UCSD-AML1 (cell line): ENCODE measurements around the gene LAMA3.

Experiments used
- DNase-seq: peaks from one replicate; lab custom pipeline; 2025; ENCODE audit not compliant: unreplicated experiment; lab: John Stamatoyannopoulos, UW

Gene LAMA3

GRCh38 chr18:23958036-23958435, 268.8 kb downstream of the LAMA3 start:
- DNase-seq = no peak

- no peak for DNase-seq
Measured at GRCh38 chr18:23963443-23964165, 274.4 kb downstream of the LAMA3 start.

- no peak for DNase-seq
Measured at GRCh38 chr18:23964282-23965238, 275.3 kb downstream of the LAMA3 start.

- no peak for DNase-seq
Measured at GRCh38 chr18:23966909-23967308, 277.7 kb downstream of the LAMA3 start.

GRCh38 chr18:23967321-23968089, 278.3 kb downstream of the LAMA3 start:
- DNase-seq = peak; percentile 52

- no peak for DNase-seq
Measured at GRCh38 chr18:23968638-23969604, 279.7 kb downstream of the LAMA3 start.

GRCh38 chr18:23969664-23970063, 280.4 kb downstream of the LAMA3 start:
- no peak for DNase-seq

- no peak for DNase-seq
Measured at GRCh38 chr18:23970161-23971096, 281.2 kb downstream of the LAMA3 start.

- DNase-seq = no peak
Measured at GRCh38 chr18:23971097-23971440, 281.8 kb downstream of the LAMA3 start.

- no peak for DNase-seq
Measured at GRCh38 chr18:23971666-23972230, 282.5 kb downstream of the LAMA3 start.

GRCh38 chr18:23972453-23972852, 283.2 kb downstream of the LAMA3 start:
- DNase-seq = no peak

GRCh38 chr18:23977103-23977502, 287.9 kb downstream of the LAMA3 start:
- DNase-seq = no peak

GRCh38 chr18:23977719-23978483, 288.6 kb downstream of the LAMA3 start:
- DNase-seq = no peak

GRCh38 chr18:23981369-23981980, 292.2 kb downstream of the LAMA3 start:
- no peak for DNase-seq

- no peak for DNase-seq
Measured at GRCh38 chr18:23982155-23983079, 293.2 kb downstream of the LAMA3 start.

GRCh38 chr18:23983112-23983511, 293.9 kb downstream of the LAMA3 start:
- no peak for DNase-seq
